Left lobe of liver (tissue), 2 donors: ENCODE results near the gene KIR2DL3. TPM values are rescaled to one million over a fixed set of nuclear protein-coding genes. Genes with fewer than 3 reads are reported as not detected.
A peak's percentile ranks its signal among the peaks of the same experiment; 100 is the strongest.
"Not testable (repeated sequence)": the region's sequence is repeated elsewhere in the genome, so short reads cannot be mapped to it uniquely, and the experiment has no call there.

Experiments used
- ATAC-seq: fragments of 200-7000 bp; cut with Tn5 transposase; one replicate; pipeline ENCODE4 v1.9.1; 2020; ENCODE audit warnings: mild to moderate bottlenecking, moderate library complexity
- DNase-seq: peaks from one replicate; pipeline ENCODE4 v3.0.0-alpha.2; 2020; ENCODE audit warnings: low spot score
- total RNA-seq: library from RNA; stranded (reverse); gene quantifications from one replicate; pipeline ENCODE4 v1.2.1, GENCODE V29; 2021
- donor health status: DM: no; HTN: no; CAD: no; lungs with moderate emphysema.
- donor health status: DM: no; HTN: yes; CAD: no.

Gene KIR2DL3
- total RNA-seq, 1 donor from 2014 or later = not detected

GRCh38 chr19:54786091-54786723 lies 47.9 kb downstream of the KIR2DL3 start:
- ATAC-seq = not testable (repeated sequence)
- peak; percentile 33 for DNase-seq

- not testable (repeated sequence) for ATAC-seq
- DNase-seq = peak; percentile 35
Observed at GRCh38 chr19:54788154-54788553, 49.8 kb downstream of the KIR2DL3 start.

DNA sequence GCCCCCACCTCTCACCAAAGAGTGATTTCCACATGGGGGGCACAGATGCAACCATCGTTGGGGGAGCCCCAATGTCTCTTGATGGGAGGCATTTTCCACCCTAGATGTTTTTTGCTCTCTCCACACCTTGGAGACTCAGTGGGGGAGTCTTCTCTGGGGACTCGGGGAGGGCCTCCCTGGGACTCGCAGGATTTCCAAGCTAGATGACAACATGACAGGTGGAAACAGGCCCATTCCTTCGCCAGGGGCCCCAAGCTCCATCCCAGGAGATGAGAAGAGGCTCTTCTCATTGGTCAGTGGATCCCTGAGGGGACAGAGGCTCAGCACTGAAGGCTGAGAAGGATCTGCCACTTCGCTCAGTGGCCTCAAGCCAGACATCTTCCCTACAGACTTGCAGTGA lies 52.4 kb downstream of the KIR2DL3 start:
- ATAC-seq (no peak), DNase-seq (peak; percentile 35)

- DNase-seq (no peak), ATAC-seq (no peak)
Observed at GRCh38 chr19:54791476-54791875, 53.2 kb downstream of the KIR2DL3 start.

GRCh38 chr19:54792814-54793213 lies 54.5 kb downstream of the KIR2DL3 start:
- ATAC-seq = peak; percentile 23
- DNase-seq = peak; percentile 12

GRCh38 chr19:54795758-54796157 lies 57.4 kb downstream of the KIR2DL3 start:
- ATAC-seq = no peak

More at GRCh38 chr19:54795758-54796157, 57.4 kb downstream of the KIR2DL3 start:
- DNase-seq = no peak

Other genes with a start within 250 kb of the KIR2DL3 start
- not detected for gene LAIR2, start 235.7 kb upstream of the KIR2DL3 start, total RNA-seq
- gene LILRA2, start 164.7 kb upstream of the KIR2DL3 start, total RNA-seq = 1.6 TPM
- gene LILRA1, start 144.9 kb upstream of the KIR2DL3 start, total RNA-seq = 0.60 TPM
- gene LILRB1, start 108.0 kb upstream of the KIR2DL3 start, total RNA-seq = 2.6 TPM
- gene LILRB4, start 75.5 kb upstream of the KIR2DL3 start, total RNA-seq = 1.9 TPM
- not detected for gene KIR3DL3, start 14.1 kb upstream of the KIR2DL3 start, total RNA-seq
- gene KIR2DL1, start 31.3 kb downstream of the KIR2DL3 start, total RNA-seq = not detected
- gene KIR2DL4, start 65.1 kb downstream of the KIR2DL3 start, total RNA-seq = not detected
- gene KIR3DL1, start 78.0 kb downstream of the KIR2DL3 start, total RNA-seq = not detected
- not detected for gene KIR2DS4, start 94.2 kb downstream of the KIR2DL3 start, total RNA-seq
- not detected for gene KIR3DL2, start 111.9 kb downstream of the KIR2DL3 start, total RNA-seq
- gene FCAR, start 135.7 kb downstream of the KIR2DL3 start, total RNA-seq = 0.55 TPM
- gene NCR1, start 167.6 kb downstream of the KIR2DL3 start, total RNA-seq = 0.10 TPM
- not detected for gene NLRP7, start 209.0 kb downstream of the KIR2DL3 start, total RNA-seq
- 0.78 TPM for gene NLRP2, start 227.9 kb downstream of the KIR2DL3 start, total RNA-seq